ENCODE data around the gene GDF2.

The GDF2 gene

GRCh38 chr10:47351899-47352815, 29.9 kb downstream of the GDF2 start:
- no peak for DNase-seq (ENCODE audit: low spot score)

- no peak for DNase-seq (ENCODE audit: low spot score)
Measured at GRCh38 chr10:47353351-47353750, 31.1 kb downstream of the GDF2 start.

- peak; percentile 55 for DNase-seq (ENCODE audit: low spot score)
Measured at GRCh38 chr10:47354165-47354564, 31.9 kb downstream of the GDF2 start.

GRCh38 chr10:47354900-47355299, 32.6 kb downstream of the GDF2 start:
- DNase-seq (ENCODE audit: low spot score) = no peak

GRCh38 chr10:47356708-47357107, 34.5 kb downstream of the GDF2 start:
- no peak for DNase-seq (ENCODE audit: low spot score)

GRCh38 chr10:47357131-47357582, 34.9 kb downstream of the GDF2 start:
- no peak for DNase-seq (ENCODE audit: low spot score)

- DNase-seq (ENCODE audit: low spot score) = no peak
Measured at GRCh38 chr10:47357911-47358310, 35.7 kb downstream of the GDF2 start.

GRCh38 chr10:47358457-47358856, 36.2 kb downstream of the GDF2 start:
- no peak for DNase-seq (ENCODE audit: low spot score)

- DNase-seq (ENCODE audit: low spot score) = no peak
Measured at GRCh38 chr10:47359101-47359500, 36.8 kb downstream of the GDF2 start.

- DNase-seq (ENCODE audit: low spot score) = no peak
Measured at GRCh38 chr10:47359626-47360418, 37.6 kb downstream of the GDF2 start.

- DNase-seq (ENCODE audit: low spot score) = no peak
Measured at GRCh38 chr10:47360419-47361040, 38.3 kb downstream of the GDF2 start.

GRCh38 chr10:47361293-47361692, 39.0 kb downstream of the GDF2 start:
- peak; percentile 59 for DNase-seq (ENCODE audit: low spot score)

GRCh38 chr10:47362199-47362598, 39.9 kb downstream of the GDF2 start:
- DNase-seq (ENCODE audit: low spot score) = no peak

- DNase-seq (ENCODE audit: low spot score) = no peak
Measured at GRCh38 chr10:47363781-47364180, 41.5 kb downstream of the GDF2 start.

GRCh38 chr10:47364366-47364765, 42.1 kb downstream of the GDF2 start:
- DNase-seq (ENCODE audit: low spot score) = no peak

- no peak for DNase-seq (ENCODE audit: low spot score)
Measured at GRCh38 chr10:47364911-47365310, 42.7 kb downstream of the GDF2 start.

GRCh38 chr10:47365431-47366180, 43.4 kb downstream of the GDF2 start:
- no peak for DNase-seq (ENCODE audit: low spot score)

GRCh38 chr10:47366181-47366631, 44.0 kb downstream of the GDF2 start:
- DNase-seq (ENCODE audit: low spot score) = no peak

- DNase-seq (ENCODE audit: low spot score) = no peak
Measured at GRCh38 chr10:47366731-47367460, 44.6 kb downstream of the GDF2 start.

GRCh38 chr10:47367646-47368045, 45.4 kb downstream of the GDF2 start:
- DNase-seq (ENCODE audit: low spot score) = no peak

Measured in hepatic stellate cell (primary cell).